Esophagus muscularis mucosa (tissue), 4 donors: ENCODE data around the gene PRELID3B. TPM values are rescaled to one million over a fixed set of nuclear protein-coding genes. Genes with fewer than 3 reads are reported as not detected.

Experiments
- DNase-seq: peaks from one replicate; pipeline ENCODE4 v3.0.0-alpha.2; 2017; ENCODE audit errors: extremely low spot score
- H3K27ac ChIP-seq, 4 donors: fragments of 200-600 bp; sonication (generic); replicated peaks in 1 of 4; 1 replicate in 3 of 4; 2 replicates in 1 of 4; pipeline ENCODE4 v1.5.1; 2016 to 2019; ENCODE audit warnings: mild to moderate bottlenecking in 1 of 4
- H3K27me3 ChIP-seq, 4 donors: fragments of 200-600 bp; sonication (generic); one replicate each; pipeline versions ENCODE4 v1.5.1 to v1.6.0; 2016 to 2019
- H3K36me3 ChIP-seq, 4 donors: fragments of 200-600 bp; sonication (generic); one replicate each; pipeline ENCODE4 v1.5.1; 2016 to 2019
- H3K4me1 ChIP-seq, 4 donors: fragments of 200-600 bp; sonication (generic); one replicate each; pipeline ENCODE4 v1.5.1; 2016 to 2019
- H3K4me3 ChIP-seq, 4 donors: fragments of 200-600 bp; sonication (generic); 1 replicate in 2 of 4; 2 replicates in 2 of 4; pipeline ENCODE4 v1.5.1; 2016 to 2019; ENCODE audit warnings: mild to moderate bottlenecking in 4 of 4, moderate library complexity in 1 of 4
- H3K9me3 ChIP-seq, 4 donors: fragments of 200-600 bp; sonication (generic); 1 replicate in 3 of 4; 2 replicates in 1 of 4; pipeline ENCODE4 v1.5.1; 2016 to 2019
- CTCF ChIP-seq, 3 experiments: fragments of 200-600 bp in 2 of 3; fragments of 450-650 bp in 1 of 3; sonication (generic) in 2 of 3; IDR thresholded peaks; one replicate each; pipeline ENCODE4 v1.5.1; 2017 to 2019; ENCODE audit warnings: antibody characterized with exemption in 3 of 3, mild to moderate bottlenecking in 2 of 3, moderate library complexity in 1 of 3
- EP300 ChIP-seq: sonication (generic); formaldehyde crosslinking; IDR thresholded peaks from one replicate; pipeline ENCODE4 v1.6.1; 2017; ENCODE audit warnings: antibody characterized with exemption
- POLR2A ChIP-seq: fragments of 450-650 bp; IDR thresholded peaks from one replicate; pipeline ENCODE4 v1.6.1; 2017; ENCODE audit warnings: antibody characterized with exemption, moderate library complexity, mild to moderate bottlenecking, low read depth
- POLR2AphosphoS5 ChIP-seq, 2 donors: sonication (generic); formaldehyde crosslinking; IDR thresholded peaks; one replicate each; pipeline ENCODE4 v1.6.1; 2017; ENCODE audit warnings: antibody characterized with exemption in 2 of 2
- WGBS: methylation state at CpG from one replicate; pipeline ENCODE4 v1.1.5; 2018; 5-methylcytosine and 5-hydroxymethylcytosine counted together
- intact Hi-C: fragments of 100-400 bp; cut with DNase I; formaldehyde crosslinking; loops from one replicate; pipeline ENCODE4 v1.15.1; 2023
- total RNA-seq, 4 donors: library from RNA; depleted of rRNA; stranded (reverse); fragments of >200 nt; gene quantifications; one replicate each; pipeline versions ENCODE4 v1.1.0 to v1.2.1, GENCODE V29; 2016

Gene PRELID3B
- total RNA-seq, 4 donors from 2014 or later: 32.0 to 48.4 (median 36.6) TPM

GRCh38 chr20:58985656-58986055 is 56.9 kb downstream of the PRELID3B start:
- Histone ChIP-seq H3K27me3 (no peaks in the 10 kb centered on the region), H3K36me3 (peaks cover 37 to 51% (median 46%) of the 10 kb centered on the region in 4 donors), H3K27ac (no peak overlapping the region), H3K9me3 (no peaks in the 10 kb centered on the region), H3K4me3 (no peak overlapping the region), H3K4me1 (peaks cover 33 to 45% (median 43%) of the 10 kb centered on the region in 4 donors)
- DNase-seq: no peak
- 79% methylated on average over 5 of the region's 5 CpGs for WGBS
- TF ChIP-seq EP300: no peak
- no peak for TF ChIP-seq CTCF (IDR thresholded peaks at IDR 0.05)
- TF ChIP-seq POLR2AphosphoS5 (IDR thresholded peaks at IDR 0.05): no peak
- no peak for TF ChIP-seq POLR2A
- intact Hi-C loops: no loop called here

DNA sequence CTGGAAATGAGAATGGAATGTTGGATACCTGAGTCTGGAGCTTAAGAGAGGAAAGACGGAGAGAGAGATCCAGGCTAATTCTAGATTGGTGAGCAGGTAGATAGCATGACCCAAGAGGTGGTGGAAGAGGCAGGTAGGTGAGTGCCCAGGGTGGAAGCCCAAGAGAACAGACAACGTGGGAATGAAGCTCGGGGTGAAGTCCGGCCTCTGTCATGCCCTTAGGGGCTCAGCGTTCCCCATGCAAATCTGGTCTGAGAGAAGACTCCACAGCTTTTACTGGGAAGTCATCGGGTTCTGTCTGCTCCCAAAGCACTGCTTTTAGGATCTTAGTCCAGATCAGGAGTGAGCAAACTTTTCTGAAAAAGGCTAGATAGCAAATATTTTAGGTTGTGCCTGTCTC is 57.9 kb downstream of the PRELID3B start:
- TF ChIP-seq CTCF (IDR thresholded peaks at IDR 0.05): no peak
- H3K4me3 ChIP-seq: no peak overlapping the region
- intact Hi-C loops: loop anchor here (5.0 kb wide), 3 partner anchors 48 to 112 kb away; partner anchors contain the start of gene ATP5F1E
- 84% methylated on average over 6 of the region's 6 CpGs for WGBS
- H3K27ac ChIP-seq: peak overlapping the region in 1 of 4 donors; percentile 39
- no peaks in the 10 kb centered on the region for H3K27me3 ChIP-seq
- no peaks in the 10 kb centered on the region for H3K9me3 ChIP-seq
- H3K36me3 ChIP-seq: peaks cover 33 to 42% (median 37%) of the 10 kb centered on the region in 4 donors
- DNase-seq: no peak
- H3K4me1 ChIP-seq: peaks cover 33 to 49% (median 47%) of the 10 kb centered on the region in 4 donors

Other genes with a start within 250 kb of the PRELID3B start
- gene GNAS-AS1, start 191.9 kb downstream of the PRELID3B start, total RNA-seq: under 1 TPM in 3 of 4 donors, not detected in 1; 0.13 to 0.42 (median 0.23) TPM
- 100 to 1,000 TPM; 679 to 875 (median 782) TPM for gene GNAS, start 190.1 kb downstream of the PRELID3B start, total RNA-seq
- gene NELFCD, start 61.5 kb downstream of the PRELID3B start, total RNA-seq: 10 to 100 TPM; 30.5 to 41.5 (median 34.9) TPM
- 100 to 1,000 TPM; 136 to 267 (median 190) TPM for gene CTSZ, start 35.5 kb downstream of the PRELID3B start, total RNA-seq
- gene TUBB1, start 23.4 kb downstream of the PRELID3B start, total RNA-seq: under 1 TPM in 2 of 4 donors, not detected in 2; under 0.01 to 0.83 TPM
- gene ATP5F1E, start 10.5 kb downstream of the PRELID3B start, total RNA-seq: 10 to 100 TPM; 30.8 to 44.0 (median 37.2) TPM
- 1 to 10 TPM in 1 of 4 donors, under 1 TPM in 3; 0.34 to 1.3 (median 0.56) TPM for gene ZNF831, start 121.0 kb upstream of the PRELID3B start, total RNA-seq